GM15510 (cell line): ENCODE data around the gene RFX1.

Experiments used
- POLR2A ChIP-seq: IDR thresholded peaks from 3 replicates; pipeline ENCODE4 v1.6.1; 2011; ENCODE audit warnings: borderline replicate concordance; ENCODE audit not compliant: insufficient read length; ENCODE audit errors: extremely low read depth

The RFX1 gene

GRCh38 chr19:14002571-14003250 is 3.4 kb downstream of the RFX1 start:
- TF ChIP-seq POLR2A, result no peak

GRCh38 chr19:14000691-14001375 is 5.3 kb downstream of the RFX1 start:
- TF ChIP-seq POLR2A, result no peak

DNA sequence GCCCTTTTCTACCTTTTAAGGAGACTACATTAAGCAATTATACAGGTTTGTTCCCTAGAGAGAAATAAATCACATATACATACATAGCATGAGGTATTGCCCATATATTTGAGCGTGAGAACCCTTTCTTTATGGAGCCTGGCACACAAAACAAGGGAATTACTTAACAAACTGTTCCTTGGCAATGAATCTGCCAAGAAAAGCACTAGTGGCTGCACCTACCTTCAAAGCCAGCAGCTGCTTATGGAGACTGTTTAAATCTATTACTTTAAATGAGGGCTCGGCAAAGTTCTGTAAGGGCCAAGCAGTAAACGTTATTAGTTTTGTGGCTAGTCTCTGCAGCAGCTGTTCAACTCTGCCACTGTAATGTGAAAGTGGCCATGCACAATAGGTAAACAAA is 7.0 kb downstream of the RFX1 start:
- no peak for TF ChIP-seq POLR2A

- TF ChIP-seq POLR2A, result no peak
Observed at GRCh38 chr19:13998426-13998825, 7.7 kb downstream of the RFX1 start.

DNA sequence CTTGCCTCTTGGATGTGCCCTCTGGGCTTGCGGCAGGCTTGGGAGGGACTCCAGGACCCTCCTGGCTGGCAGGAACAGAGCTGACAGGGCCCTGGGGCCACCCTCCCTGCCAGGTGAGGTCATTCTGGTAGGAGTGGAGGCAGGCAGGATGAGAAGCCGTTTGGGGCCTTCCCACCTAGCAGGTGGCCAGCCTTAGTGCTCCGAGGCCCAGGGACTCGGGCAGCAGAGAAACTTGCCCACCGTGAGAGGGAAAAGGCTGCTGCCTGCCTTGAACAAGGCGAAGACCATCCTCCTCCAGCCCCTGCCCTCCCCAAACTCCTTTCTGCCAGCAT is 8.5 kb downstream of the RFX1 start:
- TF ChIP-seq POLR2A, result no peak

GRCh38 chr19:13996928-13997630 is 9.0 kb downstream of the RFX1 start:
- TF ChIP-seq POLR2A, result no peak

DNA sequence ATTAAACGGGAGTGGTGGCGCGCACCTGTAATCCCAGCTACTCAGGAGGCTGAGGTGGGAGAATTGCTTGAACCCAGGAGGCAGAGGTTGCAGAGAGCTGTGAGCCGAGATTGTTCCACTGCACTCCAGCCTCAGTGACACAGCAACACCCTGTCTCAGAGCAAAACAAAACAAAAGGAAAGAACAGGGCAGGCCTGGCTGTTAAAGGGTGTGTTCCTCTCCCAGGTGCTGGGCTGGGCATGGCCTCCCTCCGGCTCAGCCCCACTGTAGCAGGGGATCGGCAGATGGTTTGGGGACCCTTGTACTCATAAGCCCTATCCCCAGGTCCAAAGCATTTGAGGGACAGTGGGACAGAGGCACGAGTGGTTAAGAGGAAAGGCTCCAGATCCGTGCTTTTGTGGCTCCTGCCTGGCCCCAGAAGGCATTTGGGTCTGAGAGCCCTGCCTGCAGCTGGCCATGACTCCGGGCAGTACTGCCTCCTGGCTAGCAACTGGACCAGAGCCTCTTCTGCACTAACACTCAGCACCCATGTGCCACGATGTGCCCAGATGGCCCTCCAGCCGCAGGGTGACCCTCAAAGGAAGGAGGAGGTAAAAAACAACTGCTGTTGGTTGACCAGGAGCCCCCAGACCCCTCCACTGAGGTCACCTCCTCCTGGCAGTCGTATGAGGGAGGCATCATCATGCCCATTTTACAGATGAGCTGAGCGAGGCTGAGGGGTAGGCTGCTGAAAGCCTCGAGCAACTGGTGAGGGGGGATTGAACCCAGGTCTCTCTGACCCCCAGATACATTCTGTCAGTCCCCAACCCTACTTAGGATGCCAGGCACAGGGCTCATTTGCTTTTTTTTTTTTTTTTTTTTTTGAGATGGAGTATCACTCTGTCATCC is 10.0 kb downstream of the RFX1 start:
- TF ChIP-seq POLR2A, result no peak

- TF ChIP-seq POLR2A, result no peak
Observed at GRCh38 chr19:13995017-13995728, 10.9 kb downstream of the RFX1 start.

- no peak for TF ChIP-seq POLR2A
Observed at GRCh38 chr19:13993590-13994300, 12.4 kb downstream of the RFX1 start.

GRCh38 chr19:13992025-13992424 is 14.1 kb downstream of the RFX1 start:
- no peak for TF ChIP-seq POLR2A

GRCh38 chr19:13990085-13990484 is 16.0 kb downstream of the RFX1 start:
- no peak for TF ChIP-seq POLR2A

- TF ChIP-seq POLR2A, result no peak
Observed at GRCh38 chr19:13989487-13989886, 16.6 kb downstream of the RFX1 start.

DNA sequence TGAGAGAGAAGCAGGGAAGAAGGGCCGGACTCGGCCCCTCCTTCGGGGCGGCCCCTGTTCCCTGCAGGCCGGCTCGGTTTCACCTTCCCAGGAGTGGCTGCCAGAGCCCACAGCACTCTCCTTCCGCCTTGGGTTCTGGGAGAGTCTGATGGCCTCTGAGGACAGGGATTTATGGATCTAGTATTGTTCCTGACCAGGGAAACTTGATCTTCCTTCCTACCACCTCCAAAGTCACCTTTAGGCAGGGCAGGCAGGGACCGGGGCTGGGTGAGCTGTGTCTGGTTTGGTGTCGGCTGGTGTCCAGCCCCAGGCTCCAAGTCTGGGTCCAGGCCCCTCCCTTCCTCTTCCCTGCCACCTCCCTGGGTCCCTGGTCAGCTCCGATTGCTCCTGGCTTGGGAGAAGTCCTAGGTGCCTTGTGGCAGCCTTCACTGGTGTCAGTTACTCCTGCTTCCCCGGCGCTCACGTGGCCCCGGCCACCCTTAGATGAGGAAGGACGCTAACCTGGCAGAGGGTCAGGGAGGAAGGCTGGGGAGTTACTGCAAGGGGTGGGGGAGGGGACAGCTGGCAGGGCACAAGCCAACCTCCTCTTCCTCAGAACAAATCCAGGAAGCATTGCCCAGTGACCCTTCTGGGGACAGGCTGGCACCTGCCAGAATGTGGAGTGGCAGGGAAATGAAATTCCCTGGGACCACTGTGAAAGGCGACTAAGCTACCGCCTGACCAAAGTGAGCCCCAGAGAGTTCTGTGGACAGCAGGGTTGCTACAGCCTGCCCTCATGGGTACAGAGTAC is 18.8 kb downstream of the RFX1 start:
- no peak for TF ChIP-seq POLR2A

GRCh38 chr19:13986348-13986904 is 19.7 kb downstream of the RFX1 start:
- peak; percentile 74 for TF ChIP-seq POLR2A
